Ishikawa (cell line): Measurements from ENCODE around the gene KLK14.

Experiments used
- CEBPB ChIP-seq: IDR thresholded peaks from 2 replicates; pipeline ENCODE4 v1.6.1; 2012
- CREB1 ChIP-seq: IDR thresholded peaks from 2 replicates; pipeline ENCODE4 v1.6.1; 2012; ENCODE audit warnings: low read depth
- EGR1 ChIP-seq: IDR thresholded peaks from 2 replicates; pipeline ENCODE4 v1.6.1; 2012
- EP300 ChIP-seq: IDR thresholded peaks from 2 replicates; pipeline ENCODE4 v1.6.1; 2012; ENCODE audit warnings: borderline replicate concordance
- FOXM1 ChIP-seq: IDR thresholded peaks from 2 replicates; pipeline ENCODE4 v1.6.1; 2012; ENCODE audit warnings: low read depth, borderline replicate concordance
- MAX ChIP-seq: IDR thresholded peaks from 2 replicates; pipeline ENCODE4 v1.6.1; 2012
- NFIC ChIP-seq: IDR thresholded peaks from 2 replicates; pipeline ENCODE4 v1.6.1; 2012
- RAD21 ChIP-seq: IDR thresholded peaks from 2 replicates; pipeline ENCODE4 v1.6.1; 2012; ENCODE audit warnings: low read depth
- REST ChIP-seq: IDR thresholded peaks from 2 replicates; pipeline ENCODE4 v1.6.1; 2012; ENCODE audit warnings: low read depth, mild to moderate bottlenecking
- TAF1 ChIP-seq: IDR thresholded peaks from 2 replicates; pipeline ENCODE4 v1.6.1; 2012; ENCODE audit warnings: low read depth, mild to moderate bottlenecking
- TCF12 ChIP-seq: IDR thresholded peaks from 2 replicates; pipeline ENCODE4 v1.6.1; 2012; ENCODE audit warnings: low read depth
- TEAD4 ChIP-seq: IDR thresholded peaks from 2 replicates; pipeline ENCODE4 v1.6.1; 2012
- USF1 ChIP-seq: IDR thresholded peaks from 2 replicates; pipeline ENCODE4 v1.6.1; 2012
- YY1 ChIP-seq: IDR thresholded peaks from 2 replicates; pipeline ENCODE4 v1.6.1; 2012; ENCODE audit warnings: low read depth
- ZBTB7A ChIP-seq: IDR thresholded peaks from 2 replicates; pipeline ENCODE4 v1.6.1; 2012; ENCODE audit warnings: low read depth

Gene KLK14

GRCh38 chr19:51060336-51060735 is 22.4 kb downstream of the KLK14 start:
- no peak for TF ChIP-seq USF1
- no peak for TF ChIP-seq EGR1
- TF ChIP-seq YY1 = no peak
- no peak for TF ChIP-seq TEAD4
- TF ChIP-seq ZBTB7A = no peak
- TF ChIP-seq MAX = no peak

- no peak for TF ChIP-seq MAX
These were observed 23.0 kb downstream of the KLK14 start for GRCh38 chr19:51059715-51060114.

GRCh38 chr19:51055866-51056265 is 26.8 kb downstream of the KLK14 start:
- no peak for TF ChIP-seq TEAD4
- TF ChIP-seq TCF12 = no peak
- no peak for TF ChIP-seq TAF1
- TF ChIP-seq REST = no peak
- TF ChIP-seq MAX = no peak
- no peak for TF ChIP-seq ZBTB7A

- no peak for TF ChIP-seq TEAD4
- no peak for TF ChIP-seq EGR1
- TF ChIP-seq FOXM1 = no peak
- no peak for TF ChIP-seq TAF1
- TF ChIP-seq RAD21 = no peak
- no peak for TF ChIP-seq CEBPB
- TF ChIP-seq NFIC = no peak
- TF ChIP-seq REST = no peak
- no peak for TF ChIP-seq CREB1
- TF ChIP-seq YY1 = no peak
- TF ChIP-seq USF1 = no peak
- no peak for TF ChIP-seq TCF12
- TF ChIP-seq ZBTB7A = no peak
- no peak for TF ChIP-seq MAX
- no peak for TF ChIP-seq EP300
These were observed 35.7 kb downstream of the KLK14 start for GRCh38 chr19:51047031-51047335.

- no peak for TF ChIP-seq EP300
- no peak for TF ChIP-seq RAD21
- TF ChIP-seq TEAD4 = no peak
- TF ChIP-seq MAX = no peak
- TF ChIP-seq TCF12 = no peak
- TF ChIP-seq TAF1 = no peak
- TF ChIP-seq FOXM1 = no peak
- TF ChIP-seq NFIC = no peak
- TF ChIP-seq EGR1 = no peak
- no peak for TF ChIP-seq CEBPB
- no peak for TF ChIP-seq CREB1
- no peak for TF ChIP-seq ZBTB7A
- no peak for TF ChIP-seq USF1
- no peak for TF ChIP-seq REST
These were observed 38.4 kb downstream of the KLK14 start for GRCh38 chr19:51044327-51044726.
